OCI-LY3 (cell line): ENCODE results near the gene HS6ST2.

ENCODE experiments used
- CTCF ChIP-seq: fragments of 200-600, 300-600 bp; sonication (generic); IDR thresholded peaks from 2 replicates; pipeline ENCODE4 v1.5.1; 2014; ENCODE audit warnings: antibody characterized with exemption, low read length, low read depth
- EZH2phosphoT487 ChIP-seq: fragments of 200-600 bp; shearing (Covaris generic); IDR thresholded peaks from 2 replicates; pipeline ENCODE4 v1.6.1; 2018; ENCODE audit warnings: antibody characterized with exemption, mixed run types, low read depth

GRCh38 chrX:132613801-132614200 is 344.6 kb downstream of the HS6ST2 start:
- TF ChIP-seq CTCF = no peak
- no peak for TF ChIP-seq EZH2phosphoT487
